Neural cell (in vitro differentiated cells): ENCODE results near the gene TAOK1. TPM values are rescaled to one million over a fixed set of nuclear protein-coding genes. Genes with fewer than 3 reads are reported as not detected.

Source experiments
- H2AFZ ChIP-seq: fragments of 200-600, 300-800 bp; sonication (generic), shearing (Covaris generic); 2 replicates; pipeline ENCODE4 v1.6.0; 2014; ENCODE audit warnings: low read depth, mild to moderate bottlenecking, antibody characterized with exemption, low read length, moderate library complexity
- H3F3A ChIP-seq: fragments of 200-600 bp; shearing (Covaris generic); 2 replicates; pipeline ENCODE4 v1.6.1; 2016; ENCODE audit warnings: mild to moderate bottlenecking, moderate library complexity, mixed read lengths, antibody characterized with exemption, low read length; ENCODE audit not compliant: insufficient read depth, poor library complexity, severe bottlenecking
- H3K27ac ChIP-seq: fragments of 200-600, 300-800 bp; sonication (generic), shearing (Covaris generic); 2 replicates; pipeline ENCODE4 v1.5.1; 2014; ENCODE audit warnings: mild to moderate bottlenecking, low read length, moderate library complexity
- H3K27me3 ChIP-seq: fragments of 300-800, 200-600 bp; sonication (generic), shearing (Covaris generic); 2 replicates; pipeline ENCODE4 v1.6.0; 2014; ENCODE audit warnings: mild to moderate bottlenecking, low read depth, low read length, moderate library complexity; ENCODE audit not compliant: insufficient read depth
- H3K36me3 ChIP-seq: fragments of 300-800, 200-600 bp; sonication (generic), shearing (Covaris generic); 2 replicates; pipeline ENCODE4 v1.5.1; 2014; ENCODE audit warnings: mild to moderate bottlenecking, antibody characterized with exemption, low read length, moderate library complexity; ENCODE audit not compliant: insufficient read depth
- H3K4me2 ChIP-seq: fragments of 300-800, 200-600 bp; sonication (generic), shearing (Covaris generic); 2 replicates; pipeline ENCODE4 v1.6.0; 2014; ENCODE audit warnings: mild to moderate bottlenecking, low read length
- H3K4me3 ChIP-seq: fragments of 300-800, 200-600 bp; sonication (generic), shearing (Covaris generic); 2 replicates; pipeline ENCODE4 v1.5.1; 2014; ENCODE audit warnings: mild to moderate bottlenecking, low read length, moderate library complexity
- H3K79me2 ChIP-seq: fragments of 200-600 bp; shearing (Covaris generic); replicated peaks from 2 replicates; pipeline ENCODE4 v1.6.0; 2014; ENCODE audit warnings: mild to moderate bottlenecking, low read length, moderate library complexity; ENCODE audit not compliant: insufficient read depth
- H3K9ac ChIP-seq: fragments of 300-800, 200-600 bp; sonication (generic), shearing (Covaris generic); 2 replicates; pipeline ENCODE4 v1.6.1; 2016; ENCODE audit warnings: mild to moderate bottlenecking, low read length, mixed read lengths
- H3K9me2 ChIP-seq: fragments of 200-600 bp; shearing (Covaris generic); 2 replicates; pipeline ENCODE4 v1.6.1; 2016; ENCODE audit warnings: mild to moderate bottlenecking, low read length, mixed read lengths; ENCODE audit not compliant: insufficient read depth
- H3K9me3 ChIP-seq: fragments of 200-600, 300-800 bp; sonication (generic), shearing (Covaris generic); 2 replicates; pipeline ENCODE4 v1.6.1; 2016; ENCODE audit warnings: mild to moderate bottlenecking, mixed run types, low read length, moderate library complexity, mixed read lengths
- H4K20me1 ChIP-seq: fragments of 200-600 bp; shearing (Covaris generic); 2 replicates; pipeline ENCODE4 v1.6.1; 2016; ENCODE audit warnings: mild to moderate bottlenecking, mixed run types; ENCODE audit not compliant: insufficient read depth
- EP300 ChIP-seq: fragments of 450-650 bp; conservative IDR thresholded peaks from 2 replicates; pipeline ENCODE4 v1.6.1; 2014; ENCODE audit warnings: antibody characterized with exemption, mild to moderate bottlenecking, moderate library complexity; ENCODE audit not compliant: poor library complexity, severe bottlenecking
- EZH2 ChIP-seq: fragments of 200-600, 300-800 bp; shearing (Covaris generic), sonication (generic); IDR thresholded peaks from 2 replicates; pipeline ENCODE4 v1.6.1; 2014; ENCODE audit warnings: antibody characterized with exemption, low read length, borderline replicate concordance, mild to moderate bottlenecking; ENCODE audit not compliant: insufficient read depth, poor library complexity, severe bottlenecking
- MXI1 ChIP-seq: fragments of 450-650 bp; conservative IDR thresholded peaks from 2 replicates; pipeline ENCODE4 v1.6.1; 2014; ENCODE audit warnings: antibody characterized with exemption, mild to moderate bottlenecking; ENCODE audit not compliant: poor library complexity, severe bottlenecking
- POLR2AphosphoS5 ChIP-seq: IDR thresholded peaks from 2 replicates; pipeline ENCODE4 v1.6.1; 2012
- RAD21 ChIP-seq: fragments of 450-650 bp; conservative IDR thresholded peaks from 2 replicates; pipeline ENCODE4 v1.6.1; 2014; ENCODE audit warnings: antibody characterized with exemption, mild to moderate bottlenecking, moderate library complexity
- REST ChIP-seq: IDR thresholded peaks from 2 replicates; pipeline ENCODE4 v1.6.1; 2012; ENCODE audit warnings: borderline replicate concordance
- SMC3 ChIP-seq: fragments of 450-650 bp; conservative IDR thresholded peaks from 2 replicates; pipeline ENCODE4 v1.6.1; 2014; ENCODE audit warnings: antibody characterized with exemption, mild to moderate bottlenecking, moderate library complexity; ENCODE audit not compliant: poor library complexity
- TAF1 ChIP-seq: IDR thresholded peaks from 2 replicates; pipeline ENCODE4 v1.6.1; 2012; ENCODE audit warnings: low read depth
- polyA plus RNA-seq: library from polyadenylated mRNA; depleted of rRNA; stranded (reverse); fragments of >200 nt; gene quantifications from 2 replicates; pipeline ENCODE4 v1.2.3, GENCODE V29; 2014
- TF ChIP-seq, protein P1 (sequence below): fragments of 450-650 bp; IDR thresholded peaks from 2 replicates; pipeline ENCODE4 v1.5.1; 2014; ENCODE audit warnings: antibody characterized with exemption, mild to moderate bottlenecking, moderate library complexity; ENCODE audit not compliant: poor library complexity, severe bottlenecking

TAOK1 gene
- polyA plus RNA-seq, 1 donor from 2014 or later, result 53.2 TPM

DNA sequence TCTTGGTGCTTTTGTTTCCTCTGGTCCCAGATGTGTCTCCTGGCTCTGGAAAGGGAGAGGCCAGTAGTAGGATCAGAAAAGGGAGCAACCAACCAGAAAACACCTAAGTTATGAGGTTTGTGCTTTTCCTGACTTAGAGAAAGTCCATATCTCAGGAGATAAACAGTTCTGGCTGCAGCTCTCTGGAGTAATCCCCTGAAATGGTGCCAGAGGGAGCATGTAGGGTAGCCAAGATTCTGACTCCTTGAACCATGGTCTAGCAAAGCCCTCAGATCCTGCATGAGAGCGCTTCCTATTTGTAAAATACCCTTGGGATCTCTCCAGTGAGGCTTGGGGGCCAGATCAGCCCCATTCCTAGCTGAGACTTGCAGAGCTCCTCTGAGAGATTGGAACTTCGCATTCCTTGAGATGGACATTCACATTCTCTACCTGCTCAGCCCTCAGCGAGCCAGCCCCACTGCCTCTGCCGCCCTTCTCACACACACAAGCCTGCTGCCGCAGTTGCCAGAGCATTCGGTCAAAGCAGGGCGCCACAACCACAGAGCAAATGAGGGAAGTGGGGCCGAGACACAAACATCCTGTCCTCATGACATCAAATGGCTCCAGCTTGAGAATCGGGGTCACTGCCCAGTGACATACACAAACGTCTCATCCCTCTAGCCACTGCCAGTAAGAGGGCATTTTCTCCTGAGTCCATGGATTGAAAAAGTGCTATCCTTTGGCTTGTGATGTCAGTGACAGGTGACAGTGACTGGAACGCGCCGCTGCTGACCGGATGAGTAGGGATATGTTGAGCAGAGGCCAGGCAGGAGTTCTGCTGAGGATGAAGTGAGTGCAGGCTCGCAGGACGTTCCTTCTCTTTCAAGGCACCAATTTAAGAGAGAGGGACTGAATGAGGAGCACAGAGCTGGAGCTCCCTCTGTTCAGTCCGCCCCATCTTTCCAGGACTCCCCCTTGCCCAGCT lies 171.7 kb downstream of the TAOK1 start:
- H3K27ac ChIP-seq, result no peak overlapping the region
- H3K36me3 ChIP-seq, result no peaks in the 10 kb centered on the region
- no peak overlapping the region for H2AFZ ChIP-seq
- no peaks in the 10 kb centered on the region for H3K9me3 ChIP-seq
- no peak for TF ChIP-seq EZH2
- TF ChIP-seq POLR2AphosphoS5, result no peak
- no peak overlapping the region for H3K9ac ChIP-seq
- H3K4me2 ChIP-seq, result no peak overlapping the region
- H4K20me1 ChIP-seq, result no peaks in the 10 kb centered on the region
- no peaks in the 10 kb centered on the region for H3K79me2 ChIP-seq
- no peak overlapping the region for H3K4me3 ChIP-seq
- H3K27me3 ChIP-seq, result peaks cover 30% of the 10 kb centered on the region
- no peaks in the 10 kb centered on the region for H3F3A ChIP-seq
- H3K9me2 ChIP-seq, result no peaks in the 10 kb centered on the region

- Histone ChIP-seq H3K79me2 (no peaks in the 10 kb centered on the region), H3K9me2 (no peaks in the 10 kb centered on the region), H3K4me2 (no peak overlapping the region), H3K4me3 (no peak overlapping the region), H3K27ac (no peak overlapping the region), H3K36me3 (no peaks in the 10 kb centered on the region), H3K27me3 (peaks cover 37% of the 10 kb centered on the region), H3F3A (no peaks in the 10 kb centered on the region), H4K20me1 (no peaks in the 10 kb centered on the region), H3K9ac (no peak overlapping the region), H3K9me3 (no peaks in the 10 kb centered on the region), H2AFZ (no peak overlapping the region)
- no peak for TF ChIP-seq SMC3
- TF ChIP-seq POLR2AphosphoS5, result no peak
- TF ChIP-seq, protein P1, sequence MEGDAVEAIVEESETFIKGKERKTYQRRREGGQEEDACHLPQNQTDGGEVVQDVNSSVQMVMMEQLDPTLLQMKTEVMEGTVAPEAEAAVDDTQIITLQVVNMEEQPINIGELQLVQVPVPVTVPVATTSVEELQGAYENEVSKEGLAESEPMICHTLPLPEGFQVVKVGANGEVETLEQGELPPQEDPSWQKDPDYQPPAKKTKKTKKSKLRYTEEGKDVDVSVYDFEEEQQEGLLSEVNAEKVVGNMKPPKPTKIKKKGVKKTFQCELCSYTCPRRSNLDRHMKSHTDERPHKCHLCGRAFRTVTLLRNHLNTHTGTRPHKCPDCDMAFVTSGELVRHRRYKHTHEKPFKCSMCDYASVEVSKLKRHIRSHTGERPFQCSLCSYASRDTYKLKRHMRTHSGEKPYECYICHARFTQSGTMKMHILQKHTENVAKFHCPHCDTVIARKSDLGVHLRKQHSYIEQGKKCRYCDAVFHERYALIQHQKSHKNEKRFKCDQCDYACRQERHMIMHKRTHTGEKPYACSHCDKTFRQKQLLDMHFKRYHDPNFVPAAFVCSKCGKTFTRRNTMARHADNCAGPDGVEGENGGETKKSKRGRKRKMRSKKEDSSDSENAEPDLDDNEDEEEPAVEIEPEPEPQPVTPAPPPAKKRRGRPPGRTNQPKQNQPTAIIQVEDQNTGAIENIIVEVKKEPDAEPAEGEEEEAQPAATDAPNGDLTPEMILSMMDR, result no peak
- TF ChIP-seq REST, result no peak
- no peak for TF ChIP-seq MXI1
- no peak for TF ChIP-seq RAD21
- TF ChIP-seq EP300, result no peak
- no peak for TF ChIP-seq EZH2
- no peak for TF ChIP-seq TAF1
These were observed 172.5 kb downstream of the TAOK1 start for GRCh38 chr17:29562615-29563014.
